Measurements from ENCODE around the gene TRRAP.

DNA sequence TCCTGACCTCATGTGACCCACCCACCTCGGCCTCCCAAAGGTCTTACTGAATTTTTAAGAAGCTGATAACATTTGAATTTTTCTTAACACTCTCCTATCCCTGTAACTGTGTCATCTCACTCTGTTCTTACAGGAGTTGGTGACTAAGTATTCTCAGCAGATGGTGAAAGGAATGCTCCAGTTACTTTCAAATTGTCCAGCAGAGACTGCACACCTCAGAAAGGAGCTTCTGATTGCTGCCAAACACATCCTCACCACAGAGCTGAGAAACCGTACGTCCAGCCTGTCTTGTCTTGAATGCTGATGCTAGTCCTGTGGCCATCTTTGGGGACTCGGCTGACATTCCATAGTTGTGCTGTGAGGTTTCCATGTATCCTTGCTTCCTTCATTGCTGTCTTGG is 24.9 kb downstream of the TRRAP start:
- TF ChIP-seq, protein P1, sequence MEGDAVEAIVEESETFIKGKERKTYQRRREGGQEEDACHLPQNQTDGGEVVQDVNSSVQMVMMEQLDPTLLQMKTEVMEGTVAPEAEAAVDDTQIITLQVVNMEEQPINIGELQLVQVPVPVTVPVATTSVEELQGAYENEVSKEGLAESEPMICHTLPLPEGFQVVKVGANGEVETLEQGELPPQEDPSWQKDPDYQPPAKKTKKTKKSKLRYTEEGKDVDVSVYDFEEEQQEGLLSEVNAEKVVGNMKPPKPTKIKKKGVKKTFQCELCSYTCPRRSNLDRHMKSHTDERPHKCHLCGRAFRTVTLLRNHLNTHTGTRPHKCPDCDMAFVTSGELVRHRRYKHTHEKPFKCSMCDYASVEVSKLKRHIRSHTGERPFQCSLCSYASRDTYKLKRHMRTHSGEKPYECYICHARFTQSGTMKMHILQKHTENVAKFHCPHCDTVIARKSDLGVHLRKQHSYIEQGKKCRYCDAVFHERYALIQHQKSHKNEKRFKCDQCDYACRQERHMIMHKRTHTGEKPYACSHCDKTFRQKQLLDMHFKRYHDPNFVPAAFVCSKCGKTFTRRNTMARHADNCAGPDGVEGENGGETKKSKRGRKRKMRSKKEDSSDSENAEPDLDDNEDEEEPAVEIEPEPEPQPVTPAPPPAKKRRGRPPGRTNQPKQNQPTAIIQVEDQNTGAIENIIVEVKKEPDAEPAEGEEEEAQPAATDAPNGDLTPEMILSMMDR (IDR thresholded peaks at IDR 0.05): no peak
- TF ChIP-seq KDM5A (IDR thresholded peaks at IDR 0.05): no peak
- TF ChIP-seq, protein P2, sequence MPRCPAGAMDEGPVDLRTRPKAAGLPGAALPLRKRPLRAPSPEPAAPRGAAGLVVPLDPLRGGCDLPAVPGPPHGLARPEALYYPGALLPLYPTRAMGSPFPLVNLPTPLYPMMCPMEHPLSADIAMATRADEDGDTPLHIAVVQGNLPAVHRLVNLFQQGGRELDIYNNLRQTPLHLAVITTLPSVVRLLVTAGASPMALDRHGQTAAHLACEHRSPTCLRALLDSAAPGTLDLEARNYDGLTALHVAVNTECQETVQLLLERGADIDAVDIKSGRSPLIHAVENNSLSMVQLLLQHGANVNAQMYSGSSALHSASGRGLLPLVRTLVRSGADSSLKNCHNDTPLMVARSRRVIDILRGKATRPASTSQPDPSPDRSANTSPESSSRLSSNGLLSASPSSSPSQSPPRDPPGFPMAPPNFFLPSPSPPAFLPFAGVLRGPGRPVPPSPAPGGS (IDR thresholded peaks at IDR 0.05): no peak
- TF ChIP-seq, protein P3, sequence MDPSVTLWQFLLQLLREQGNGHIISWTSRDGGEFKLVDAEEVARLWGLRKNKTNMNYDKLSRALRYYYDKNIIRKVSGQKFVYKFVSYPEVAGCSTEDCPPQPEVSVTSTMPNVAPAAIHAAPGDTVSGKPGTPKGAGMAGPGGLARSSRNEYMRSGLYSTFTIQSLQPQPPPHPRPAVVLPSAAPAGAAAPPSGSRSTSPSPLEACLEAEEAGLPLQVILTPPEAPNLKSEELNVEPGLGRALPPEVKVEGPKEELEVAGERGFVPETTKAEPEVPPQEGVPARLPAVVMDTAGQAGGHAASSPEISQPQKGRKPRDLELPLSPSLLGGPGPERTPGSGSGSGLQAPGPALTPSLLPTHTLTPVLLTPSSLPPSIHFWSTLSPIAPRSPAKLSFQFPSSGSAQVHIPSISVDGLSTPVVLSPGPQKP (IDR thresholded peaks at IDR 0.05; ENCODE audit: low read depth, low read length): no peak
- TF ChIP-seq, protein P4, sequence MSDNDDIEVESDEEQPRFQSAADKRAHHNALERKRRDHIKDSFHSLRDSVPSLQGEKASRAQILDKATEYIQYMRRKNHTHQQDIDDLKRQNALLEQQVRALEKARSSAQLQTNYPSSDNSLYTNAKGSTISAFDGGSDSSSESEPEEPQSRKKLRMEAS (IDR thresholded peaks at IDR 0.05): no peak
- no peak for TF ChIP-seq CBX8 (IDR thresholded peaks at IDR 0.05)
- no peak for TF ChIP-seq RAD21 (conservative IDR thresholded peaks at IDR 0.05 in 1 of 2, IDR thresholded peaks at IDR 0.05 in 1 of 2)
- TF ChIP-seq, protein P5, sequence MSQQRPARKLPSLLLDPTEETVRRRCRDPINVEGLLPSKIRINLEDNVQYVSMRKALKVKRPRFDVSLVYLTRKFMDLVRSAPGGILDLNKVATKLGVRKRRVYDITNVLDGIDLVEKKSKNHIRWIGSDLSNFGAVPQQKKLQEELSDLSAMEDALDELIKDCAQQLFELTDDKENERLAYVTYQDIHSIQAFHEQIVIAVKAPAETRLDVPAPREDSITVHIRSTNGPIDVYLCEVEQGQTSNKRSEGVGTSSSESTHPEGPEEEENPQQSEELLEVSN (IDR thresholded peaks at IDR 0.05; ENCODE audit: borderline replicate concordance, low read depth): no peak
